ENCODE results near the gene ARFGAP3. TPM values are rescaled to one million over a fixed set of nuclear protein-coding genes. Genes with fewer than 3 reads are reported as not detected.

ARFGAP3 gene
- total RNA-seq, 1 donor from 2014 or later, result 29.8 TPM

DNA sequence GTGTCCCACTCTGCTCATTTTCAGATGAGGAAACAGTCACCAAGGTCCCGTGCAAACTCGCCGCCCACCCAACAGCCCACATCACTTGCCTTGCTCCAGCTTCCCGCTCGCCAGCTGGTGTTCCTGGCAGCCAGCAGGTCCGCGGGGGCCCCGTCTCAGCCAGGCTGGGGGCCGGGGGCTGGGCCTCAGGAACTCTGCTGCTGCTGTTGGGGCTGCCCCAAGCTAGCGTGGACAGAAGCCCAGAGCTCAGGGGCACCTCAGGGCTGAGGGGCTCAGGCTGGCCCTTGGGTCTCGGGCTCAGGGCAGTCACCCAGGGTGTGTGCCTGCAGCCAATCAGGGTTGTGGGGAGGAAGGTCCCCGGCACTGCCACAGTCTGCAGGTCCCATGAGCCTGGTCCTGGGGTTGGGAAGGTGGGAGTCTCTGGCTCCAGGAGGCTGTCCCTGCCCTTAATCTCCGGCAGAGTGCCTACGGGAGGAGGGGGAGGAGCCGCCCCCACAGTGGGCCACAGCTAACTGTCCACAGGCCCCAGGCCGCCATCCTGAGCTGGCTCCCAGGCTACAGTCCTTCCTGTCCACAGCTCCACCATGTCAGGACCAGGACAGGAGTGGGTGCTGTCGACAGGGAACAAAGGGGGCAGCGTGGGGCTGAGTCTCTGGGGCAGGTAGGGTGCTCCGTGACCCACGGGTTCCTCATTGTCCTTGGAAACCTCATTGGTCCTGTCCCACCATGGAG is 65.2 kb downstream of the ARFGAP3 start:
- Mint-ChIP-seq H3K9me3 (ENCODE audit: unreplicated experiment) (no peaks in the 10 kb centered on the region), H3K27me3 (ENCODE audit: unreplicated experiment) (peaks cover 5% of the 10 kb centered on the region), H3K36me3 (ENCODE audit: low read depth, unreplicated experiment) (peaks cover 7% of the 10 kb centered on the region), H3K27ac (ENCODE audit: unreplicated experiment) (no peak overlapping the region), H3K4me1 (ENCODE audit: unreplicated experiment) (peaks cover 9% of the 10 kb centered on the region), H3K4me3 (ENCODE audit: unreplicated experiment) (no peak overlapping the region)
- DNase-seq (ENCODE audit: low spot score), result no peak
- TF ChIP-seq, protein P1, sequence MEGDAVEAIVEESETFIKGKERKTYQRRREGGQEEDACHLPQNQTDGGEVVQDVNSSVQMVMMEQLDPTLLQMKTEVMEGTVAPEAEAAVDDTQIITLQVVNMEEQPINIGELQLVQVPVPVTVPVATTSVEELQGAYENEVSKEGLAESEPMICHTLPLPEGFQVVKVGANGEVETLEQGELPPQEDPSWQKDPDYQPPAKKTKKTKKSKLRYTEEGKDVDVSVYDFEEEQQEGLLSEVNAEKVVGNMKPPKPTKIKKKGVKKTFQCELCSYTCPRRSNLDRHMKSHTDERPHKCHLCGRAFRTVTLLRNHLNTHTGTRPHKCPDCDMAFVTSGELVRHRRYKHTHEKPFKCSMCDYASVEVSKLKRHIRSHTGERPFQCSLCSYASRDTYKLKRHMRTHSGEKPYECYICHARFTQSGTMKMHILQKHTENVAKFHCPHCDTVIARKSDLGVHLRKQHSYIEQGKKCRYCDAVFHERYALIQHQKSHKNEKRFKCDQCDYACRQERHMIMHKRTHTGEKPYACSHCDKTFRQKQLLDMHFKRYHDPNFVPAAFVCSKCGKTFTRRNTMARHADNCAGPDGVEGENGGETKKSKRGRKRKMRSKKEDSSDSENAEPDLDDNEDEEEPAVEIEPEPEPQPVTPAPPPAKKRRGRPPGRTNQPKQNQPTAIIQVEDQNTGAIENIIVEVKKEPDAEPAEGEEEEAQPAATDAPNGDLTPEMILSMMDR (IDR thresholded peaks at IDR 0.05; ENCODE audit: unreplicated experiment), result no peak

DNA sequence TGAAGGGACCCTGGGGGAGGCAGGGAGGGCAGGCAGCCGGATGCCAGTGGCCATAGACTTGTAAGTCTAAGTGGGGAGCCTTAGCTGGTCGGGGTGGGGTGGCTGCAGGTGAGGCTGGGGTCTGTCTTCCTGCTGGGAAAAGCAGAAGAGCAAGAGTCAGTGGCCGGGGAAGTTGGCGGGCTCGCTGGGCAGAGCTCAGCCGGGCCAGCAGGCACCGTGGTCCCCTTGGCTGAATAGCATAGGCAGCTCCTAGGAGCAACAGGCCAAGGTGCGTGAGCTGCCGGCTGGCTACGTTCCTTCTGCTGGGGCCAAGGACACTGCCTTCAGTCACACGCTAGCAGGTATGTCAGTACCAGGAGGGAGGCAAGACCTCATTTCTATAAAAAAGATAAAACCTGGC is 68.6 kb downstream of the ARFGAP3 start:
- H3K4me1 Mint-ChIP-seq (ENCODE audit: unreplicated experiment), result peaks cover 12% of the 10 kb centered on the region

DNA sequence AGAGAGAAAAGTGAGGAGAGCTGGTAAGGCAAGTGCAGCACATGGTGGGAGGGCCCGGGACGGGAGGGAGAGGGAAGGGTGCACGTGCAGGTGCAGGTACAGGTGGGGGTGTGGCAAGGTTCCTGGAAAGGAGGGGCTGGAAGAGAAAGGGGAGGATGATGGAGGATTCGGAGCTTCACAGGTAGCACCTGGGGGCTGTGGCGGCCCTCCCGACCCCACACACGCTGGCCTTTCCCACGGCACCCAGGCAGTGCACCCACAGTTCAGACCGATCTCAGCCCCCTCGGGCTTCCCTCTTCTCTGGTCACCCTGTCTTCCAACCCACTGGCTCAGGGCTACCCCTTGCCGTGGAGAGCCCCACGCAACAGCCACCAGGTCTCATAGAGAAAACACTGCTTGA is 69.1 kb downstream of the ARFGAP3 start:
- Mint-ChIP-seq H3K27ac (ENCODE audit: unreplicated experiment) (peak overlapping the region; percentile 16), H3K36me3 (ENCODE audit: low read depth, unreplicated experiment) (peaks cover 7% of the 10 kb centered on the region), H3K4me3 (ENCODE audit: unreplicated experiment) (no peak overlapping the region), H3K27me3 (ENCODE audit: unreplicated experiment) (peaks cover 5% of the 10 kb centered on the region), H3K9me3 (ENCODE audit: unreplicated experiment) (no peaks in the 10 kb centered on the region), H3K4me1 (ENCODE audit: unreplicated experiment) (peaks cover 12% of the 10 kb centered on the region)
- DNase-seq (ENCODE audit: low spot score), result no peak
- TF ChIP-seq, protein P1 (IDR thresholded peaks at IDR 0.05; ENCODE audit: unreplicated experiment), result no peak

More for the DNA sequence above, 68.6 kb downstream of the ARFGAP3 start:
- Mint-ChIP-seq H3K27ac (ENCODE audit: unreplicated experiment) (no peak overlapping the region), H3K27me3 (ENCODE audit: unreplicated experiment) (peaks cover 5% of the 10 kb centered on the region), H3K36me3 (ENCODE audit: low read depth, unreplicated experiment) (peaks cover 7% of the 10 kb centered on the region), H3K9me3 (ENCODE audit: unreplicated experiment) (no peaks in the 10 kb centered on the region), H3K4me3 (ENCODE audit: unreplicated experiment) (no peak overlapping the region)
- TF ChIP-seq, protein P1 (IDR thresholded peaks at IDR 0.05; ENCODE audit: unreplicated experiment), result no peak
- no peak for DNase-seq (ENCODE audit: low spot score)

DNA sequence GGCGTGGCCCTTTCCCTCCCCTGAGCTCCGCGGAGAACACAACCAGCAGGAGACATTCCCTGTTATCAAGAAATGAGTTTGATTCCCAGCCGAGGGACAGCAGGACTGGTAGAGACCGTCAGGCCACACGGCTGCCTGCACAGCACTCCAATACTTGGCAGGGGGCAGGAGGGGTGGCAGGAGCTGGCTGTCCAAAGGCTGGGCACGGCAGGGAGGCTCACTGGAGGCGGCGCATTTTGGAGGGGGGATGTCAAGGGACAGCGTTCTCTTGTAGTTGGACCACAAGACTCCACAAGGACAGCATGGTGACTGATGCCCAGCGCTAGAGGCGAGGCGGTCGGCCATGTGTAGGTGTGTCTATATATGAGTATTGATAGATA is 69.7 kb downstream of the ARFGAP3 start:
- Mint-ChIP-seq H3K9me3 (ENCODE audit: unreplicated experiment) (no peaks in the 10 kb centered on the region), H3K27ac (ENCODE audit: unreplicated experiment) (no peak overlapping the region), H3K4me1 (ENCODE audit: unreplicated experiment) (peaks cover 12% of the 10 kb centered on the region), H3K4me3 (ENCODE audit: unreplicated experiment) (no peak overlapping the region), H3K27me3 (ENCODE audit: unreplicated experiment) (peaks cover 5% of the 10 kb centered on the region), H3K36me3 (ENCODE audit: low read depth, unreplicated experiment) (peaks cover 7% of the 10 kb centered on the region)
- no peak for DNase-seq (ENCODE audit: low spot score)
- TF ChIP-seq, protein P1 (IDR thresholded peaks at IDR 0.05; ENCODE audit: unreplicated experiment), result no peak

DNA sequence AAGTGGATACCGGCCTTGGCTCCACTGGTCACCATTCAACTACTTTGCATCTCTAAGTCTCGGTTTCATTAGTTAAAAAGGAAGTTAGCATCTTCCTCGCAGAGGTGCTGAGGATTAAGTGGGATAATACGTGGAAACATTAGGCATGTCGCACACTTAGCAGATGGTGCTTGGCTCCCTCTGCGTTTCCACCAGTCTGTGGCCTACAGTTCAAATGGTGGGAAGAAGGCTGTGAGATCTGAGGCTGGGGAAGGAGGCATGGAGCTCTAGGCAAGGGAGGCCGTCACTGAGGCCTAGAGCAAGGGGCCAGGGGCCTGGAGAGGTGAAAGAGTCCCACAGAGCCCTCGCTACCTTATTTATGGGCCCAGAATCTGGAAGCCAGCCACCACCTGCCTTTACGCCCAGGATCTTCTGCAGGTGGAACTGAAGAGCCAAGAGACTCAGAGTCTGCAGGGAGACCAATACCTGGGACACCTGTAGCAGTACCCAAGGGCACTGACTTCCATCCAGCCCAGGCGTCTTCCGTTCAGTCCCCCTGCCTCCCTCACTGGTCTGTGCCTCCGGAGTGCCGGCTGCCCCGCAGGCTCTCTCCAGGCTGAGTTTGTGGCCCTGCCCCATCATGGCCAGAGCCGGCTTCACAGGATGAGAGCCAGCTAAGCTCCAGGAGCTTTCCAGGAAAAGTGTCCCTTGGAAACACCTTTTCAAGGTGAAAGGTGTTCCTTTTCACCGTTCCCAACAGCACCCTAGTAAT is 70.3 kb downstream of the ARFGAP3 start:
- Mint-ChIP-seq H3K9me3 (ENCODE audit: unreplicated experiment) (no peaks in the 10 kb centered on the region), H3K4me1 (ENCODE audit: unreplicated experiment) (peaks cover 12% of the 10 kb centered on the region), H3K27me3 (ENCODE audit: unreplicated experiment) (peaks cover 6% of the 10 kb centered on the region), H3K4me3 (ENCODE audit: unreplicated experiment) (no peak overlapping the region), H3K36me3 (ENCODE audit: low read depth, unreplicated experiment) (peaks cover 7% of the 10 kb centered on the region), H3K27ac (ENCODE audit: unreplicated experiment) (no peak overlapping the region)
- TF ChIP-seq, protein P1 (IDR thresholded peaks at IDR 0.05; ENCODE audit: unreplicated experiment), result no peak
- DNase-seq (ENCODE audit: low spot score), result no peak

Measured in endothelial cell (in vitro differentiated cells).